ENCODE data around the gene LNP1.

GRCh38 chr3:100359035-100359434 lies 42.3 kb upstream of the LNP1 start:
- no peak for TF ChIP-seq CTCF (IDR thresholded peaks at IDR 0.05 in 4 of 5, conservative IDR thresholded peaks at IDR 0.05 in 1 of 5)
- no peak for TF ChIP-seq POLR2A (IDR thresholded peaks at IDR 0.05)
